NK-92 treated with Interleukin-12 subunit alpha and Interleukin-12 subunit beta, amount 100 ng/mL, for 24 hours (cell line): ENCODE results near the gene STX18.

Experiments used
- DNase-seq: peaks from one replicate; lab custom pipeline; 2025; lab: John Stamatoyannopoulos, UW

The STX18 gene

GRCh38 chr4:4418676-4419390 lies 123.0 kb downstream of the STX18 start:
- DNase-seq = no peak

GRCh38 chr4:4417886-4418285 lies 124.0 kb downstream of the STX18 start:
- no peak for DNase-seq

- DNase-seq = no peak
Observed at GRCh38 chr4:4416981-4417380, 124.9 kb downstream of the STX18 start.

GRCh38 chr4:4415806-4416805 lies 125.7 kb downstream of the STX18 start:
- no peak for DNase-seq

- no peak for DNase-seq
Observed at GRCh38 chr4:4415107-4415805, 126.6 kb downstream of the STX18 start.

- DNase-seq = no peak
Observed at GRCh38 chr4:4413806-4414205, 128.0 kb downstream of the STX18 start.

- no peak for DNase-seq
Observed at GRCh38 chr4:4413373-4413725, 128.5 kb downstream of the STX18 start.

- no peak for DNase-seq
Observed at GRCh38 chr4:4412641-4413372, 129.0 kb downstream of the STX18 start.

- DNase-seq = no peak
Observed at GRCh38 chr4:4411906-4412305, 129.9 kb downstream of the STX18 start.

GRCh38 chr4:4410271-4410670 lies 131.6 kb downstream of the STX18 start:
- DNase-seq = no peak

- DNase-seq = no peak
Observed at GRCh38 chr4:4409416-4410115, 132.3 kb downstream of the STX18 start.

- DNase-seq = no peak
Observed at GRCh38 chr4:4408576-4409335, 133.1 kb downstream of the STX18 start.

- DNase-seq = no peak
Observed at GRCh38 chr4:4408132-4408523, 133.7 kb downstream of the STX18 start.

GRCh38 chr4:4407299-4408131 lies 134.3 kb downstream of the STX18 start:
- DNase-seq = no peak

- no peak for DNase-seq
Observed at GRCh38 chr4:4406455-4407298, 135.2 kb downstream of the STX18 start.

- no peak for DNase-seq
Observed at GRCh38 chr4:4405358-4405962, 136.4 kb downstream of the STX18 start.

GRCh38 chr4:4402966-4403365 lies 138.9 kb downstream of the STX18 start:
- DNase-seq = no peak

- no peak for DNase-seq
Observed at GRCh38 chr4:4401036-4401435, 140.8 kb downstream of the STX18 start.
